Neutrophil (primary cell): Measurements from ENCODE around the gene HCK.

Experiments used
- H3K27ac ChIP-seq: fragments of 200-600 bp; sonication (generic); 2 replicates; pipeline ENCODE4 v1.5.1; 2016; ENCODE audit warnings: mild to moderate bottlenecking, moderate library complexity
- H3K27me3 ChIP-seq: fragments of 200-600 bp; sonication (generic); 2 replicates; pipeline ENCODE4 v1.6.0; 2016; ENCODE audit warnings: mild to moderate bottlenecking
- H3K36me3 ChIP-seq: fragments of 200-600 bp; sonication (generic); 2 replicates; pipeline ENCODE4 v1.5.1; 2017
- H3K4me1 ChIP-seq, 2 experiments: fragments of 200-600 bp in 1 of 2; sonication (generic) in 1 of 2; 1 replicate in 1 of 2; 2 replicates in 1 of 2; pipeline versions ENCODE4 v1.5.1 to v1.6.1; 2013 to 2016; ENCODE audit warnings: low read depth in 1 of 2, low read length in 1 of 2, mild to moderate bottlenecking in 1 of 2, moderate library complexity in 1 of 2; ENCODE audit not compliant: control insufficient read depth in 1 of 2, insufficient read depth in 1 of 2
- H3K4me3 ChIP-seq, 2 experiments: fragments of 200-600 bp in 1 of 2; sonication (generic) in 1 of 2; 1 replicate in 1 of 2; 2 replicates in 1 of 2; pipeline ENCODE4 v1.5.1; 2013 to 2016; ENCODE audit warnings: low read depth in 1 of 2, low read length in 1 of 2, mild to moderate bottlenecking in 1 of 2, moderate library complexity in 1 of 2
- H3K9me3 ChIP-seq: fragments of 200-600 bp; sonication (generic); 2 replicates; pipeline ENCODE4 v1.5.1; 2016
- TF ChIP-seq, protein P1 (sequence below): fragments of 200-600 bp; sonication (generic); IDR thresholded peaks from 2 replicates; pipeline ENCODE4 v1.5.1; 2016; ENCODE audit warnings: antibody characterized with exemption

The HCK gene

DNA sequence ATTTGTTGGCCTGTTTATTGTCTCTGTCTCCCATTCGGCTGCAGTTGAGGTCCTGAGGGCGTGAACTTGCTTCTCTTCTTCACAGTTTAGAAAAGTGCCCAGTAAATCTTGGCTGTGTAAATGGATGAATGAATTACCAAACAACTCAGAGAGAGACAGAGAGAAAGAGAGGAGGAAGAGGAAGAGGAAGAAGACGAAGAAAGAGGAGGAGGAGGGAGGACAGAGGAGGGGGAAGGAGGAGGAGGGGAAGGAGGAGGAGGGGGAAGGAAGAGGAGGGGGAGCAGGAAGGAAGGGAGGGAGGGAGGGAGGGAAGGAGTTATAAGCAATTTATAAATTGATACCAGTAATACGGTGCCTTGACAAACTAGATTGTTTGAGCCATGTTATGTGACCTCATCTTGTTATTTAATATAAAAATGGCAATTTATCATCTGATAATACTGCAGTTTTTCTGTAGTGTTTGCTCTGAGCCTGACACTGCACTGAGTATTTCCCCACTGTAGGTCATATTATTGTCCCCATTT is 18.7 kb downstream of the HCK start:
- TF ChIP-seq, protein P1, sequence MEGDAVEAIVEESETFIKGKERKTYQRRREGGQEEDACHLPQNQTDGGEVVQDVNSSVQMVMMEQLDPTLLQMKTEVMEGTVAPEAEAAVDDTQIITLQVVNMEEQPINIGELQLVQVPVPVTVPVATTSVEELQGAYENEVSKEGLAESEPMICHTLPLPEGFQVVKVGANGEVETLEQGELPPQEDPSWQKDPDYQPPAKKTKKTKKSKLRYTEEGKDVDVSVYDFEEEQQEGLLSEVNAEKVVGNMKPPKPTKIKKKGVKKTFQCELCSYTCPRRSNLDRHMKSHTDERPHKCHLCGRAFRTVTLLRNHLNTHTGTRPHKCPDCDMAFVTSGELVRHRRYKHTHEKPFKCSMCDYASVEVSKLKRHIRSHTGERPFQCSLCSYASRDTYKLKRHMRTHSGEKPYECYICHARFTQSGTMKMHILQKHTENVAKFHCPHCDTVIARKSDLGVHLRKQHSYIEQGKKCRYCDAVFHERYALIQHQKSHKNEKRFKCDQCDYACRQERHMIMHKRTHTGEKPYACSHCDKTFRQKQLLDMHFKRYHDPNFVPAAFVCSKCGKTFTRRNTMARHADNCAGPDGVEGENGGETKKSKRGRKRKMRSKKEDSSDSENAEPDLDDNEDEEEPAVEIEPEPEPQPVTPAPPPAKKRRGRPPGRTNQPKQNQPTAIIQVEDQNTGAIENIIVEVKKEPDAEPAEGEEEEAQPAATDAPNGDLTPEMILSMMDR = no peak

DNA sequence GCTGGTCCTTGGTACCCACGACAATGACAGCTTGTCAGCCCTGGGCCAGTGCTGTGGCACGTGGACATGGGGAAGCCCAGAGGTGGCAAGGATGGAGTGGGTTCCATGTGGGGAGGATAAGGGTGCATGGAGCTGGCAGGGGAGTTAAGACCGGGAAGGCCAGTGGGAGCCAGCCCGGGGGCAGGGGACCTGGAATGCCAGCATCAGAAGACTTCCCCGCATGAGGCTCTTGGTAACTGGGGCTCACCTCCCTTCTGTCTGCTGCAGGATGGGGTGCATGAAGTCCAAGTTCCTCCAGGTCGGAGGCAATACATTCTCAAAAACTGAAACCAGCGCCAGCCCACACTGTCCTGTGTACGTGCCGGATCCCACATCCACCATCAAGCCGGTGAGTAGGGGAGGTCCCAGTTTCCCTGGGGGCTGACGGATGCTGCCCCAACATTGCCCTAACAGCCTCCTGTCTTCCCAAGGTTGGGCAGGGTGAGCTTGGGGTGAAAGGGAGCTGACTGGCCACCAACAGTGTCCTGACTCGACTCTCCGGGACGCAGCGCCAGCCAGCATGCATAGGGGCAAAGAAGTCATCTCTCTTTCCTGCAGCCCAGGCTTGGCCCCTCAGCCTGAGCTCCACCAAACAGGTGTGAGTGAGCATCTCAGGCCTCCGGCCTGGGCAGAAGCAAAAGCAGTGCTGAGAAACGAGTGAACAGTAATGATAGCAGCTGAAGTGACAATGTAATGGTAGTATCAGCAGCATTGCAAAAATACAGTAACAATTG is 19.5 kb downstream of the HCK start:
- Histone ChIP-seq H3K36me3 (peaks cover 80% of the 10 kb centered on the region), H3K4me3 (peak overlapping the region; percentile 19 to 45), H3K27ac (peak overlapping the region; percentile 100), H3K27me3 (no peaks in the 10 kb centered on the region), H3K9me3 (peaks cover 4% of the 10 kb centered on the region), H3K4me1 (peaks cover 59 to 67% of the 10 kb centered on the region in 2 experiments)
- TF ChIP-seq, protein P1 = no peak

More for the DNA sequence above, 18.7 kb downstream of the HCK start:
- H3K9me3 ChIP-seq = peaks cover 4% of the 10 kb centered on the region
- H3K36me3 ChIP-seq = peaks cover 75% of the 10 kb centered on the region
- H3K27me3 ChIP-seq = no peaks in the 10 kb centered on the region
- H3K27ac ChIP-seq = peak overlapping the region; percentile 100
- H3K4me3 ChIP-seq = peak overlapping the region; percentile 36 to 45
- peaks cover 66 to 68% of the 10 kb centered on the region in 2 experiments for H3K4me1 ChIP-seq

- Histone ChIP-seq H3K4me1 (peaks cover 59 to 67% of the 10 kb centered on the region in 2 experiments), H3K36me3 (peaks cover 82% of the 10 kb centered on the region), H3K27me3 (no peaks in the 10 kb centered on the region), H3K27ac (peak overlapping the region; percentile 100), H3K4me3 (no peak overlapping the region), H3K9me3 (peaks cover 4% of the 10 kb centered on the region)
- TF ChIP-seq, protein P1 = no peak
These were observed 20.2 kb downstream of the HCK start for GRCh38 chr20:32072168-32072750.

GRCh38 chr20:32075534-32075933 is 23.5 kb downstream of the HCK start:
- no peaks in the 10 kb centered on the region for H3K27me3 ChIP-seq
- peaks cover 4% of the 10 kb centered on the region for H3K9me3 ChIP-seq
- H3K4me3 ChIP-seq = no peak overlapping the region
- peak overlapping the region; percentile 100 for H3K27ac ChIP-seq
- TF ChIP-seq, protein P1 = no peak
- H3K36me3 ChIP-seq = peaks cover 97% of the 10 kb centered on the region
- H3K4me1 ChIP-seq = peaks cover 51 to 61% of the 10 kb centered on the region in 2 experiments

GRCh38 chr20:32077190-32077589 is 25.1 kb downstream of the HCK start:
- Histone ChIP-seq H3K4me3 (no peak overlapping the region), H3K36me3 (peaks cover 100% of the 10 kb centered on the region), H3K4me1 (peaks cover 36 to 46% of the 10 kb centered on the region in 2 experiments), H3K27ac (peak overlapping the region; percentile 100), H3K9me3 (peaks cover 4% of the 10 kb centered on the region), H3K27me3 (no peaks in the 10 kb centered on the region)
- TF ChIP-seq, protein P1 = no peak
